Dermis microvascular lymphatic vessel endothelial cell (primary cell): ENCODE results near the gene PGA3. TPM values are rescaled to one million over a fixed set of nuclear protein-coding genes. Genes with fewer than 3 reads are reported as not detected.
"Not testable (repeated sequence)": the region's sequence is repeated elsewhere in the genome, so short reads cannot be mapped to it uniquely, and the experiment has no call there.

Experiments
- DNase-seq, 2 donors: peaks; one replicate each; pipeline versions ENCODE4 v3.0.0 to v3.0.0-alpha.2; 2010; ENCODE audit warnings: low read depth in 2 of 2
- total RNA-seq: library from RNA; depleted of rRNA; stranded (reverse); fragments of >200 nt; gene quantifications from 2 replicates; pipeline ENCODE4 v1.2.1, GENCODE V29; 2014

PGA3 gene
- total RNA-seq, 1 donor from 2014 or later, result not detected

DNA sequence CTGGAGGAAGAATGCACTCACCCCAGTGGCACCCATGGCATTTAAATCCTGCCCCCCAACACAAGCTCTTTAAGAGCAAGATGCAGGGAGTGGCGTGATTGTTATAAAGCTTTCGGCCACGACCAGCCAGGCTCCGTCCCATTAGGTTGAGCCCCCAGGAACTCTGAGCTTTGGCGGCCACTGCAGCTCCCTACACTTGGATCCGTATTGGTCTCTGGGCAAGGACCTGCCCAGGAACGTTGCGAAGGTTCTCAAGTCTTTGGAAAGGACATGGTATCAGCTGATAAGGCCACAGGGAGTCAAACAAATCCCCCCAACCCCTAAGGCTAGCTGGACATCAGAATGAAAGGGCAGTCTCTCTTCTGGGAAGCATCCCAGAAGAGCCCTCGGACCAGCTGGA is 32.7 kb upstream of the PGA3 start:
- DNase-seq, result no peak

- no peak for DNase-seq
Measured at GRCh38 chr11:61171907-61172306, 31.4 kb upstream of the PGA3 start.

GRCh38 chr11:61172356-61172755 is 31.0 kb upstream of the PGA3 start:
- DNase-seq, result no peak

- DNase-seq, result no peak
Measured at GRCh38 chr11:61172888-61173287, 30.4 kb upstream of the PGA3 start.

GRCh38 chr11:61173456-61173855 is 29.9 kb upstream of the PGA3 start:
- no peak for DNase-seq

GRCh38 chr11:61174273-61174672 is 29.0 kb upstream of the PGA3 start:
- no peak for DNase-seq

GRCh38 chr11:61174949-61175348 is 28.4 kb upstream of the PGA3 start:
- no peak for DNase-seq

DNA sequence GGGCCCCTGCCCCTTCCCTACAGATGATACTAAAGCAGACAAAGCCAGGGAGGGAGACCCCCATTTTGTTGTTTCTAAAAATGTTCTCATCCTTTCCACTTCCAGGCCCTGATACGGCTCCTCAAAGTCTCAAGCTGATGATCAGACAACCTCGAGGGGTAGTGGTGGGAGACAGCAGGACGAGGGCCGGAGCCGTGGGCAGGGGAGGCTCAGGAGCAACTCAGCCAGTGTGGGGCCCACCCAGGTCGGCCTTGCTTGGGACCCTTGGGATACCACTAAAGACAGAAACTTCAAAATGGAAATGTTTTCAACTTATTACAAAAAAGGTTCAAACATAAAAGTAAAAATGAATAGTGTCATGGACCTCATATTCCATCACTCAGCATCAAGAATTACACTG is 26.9 kb upstream of the PGA3 start:
- no peak for DNase-seq

DNA sequence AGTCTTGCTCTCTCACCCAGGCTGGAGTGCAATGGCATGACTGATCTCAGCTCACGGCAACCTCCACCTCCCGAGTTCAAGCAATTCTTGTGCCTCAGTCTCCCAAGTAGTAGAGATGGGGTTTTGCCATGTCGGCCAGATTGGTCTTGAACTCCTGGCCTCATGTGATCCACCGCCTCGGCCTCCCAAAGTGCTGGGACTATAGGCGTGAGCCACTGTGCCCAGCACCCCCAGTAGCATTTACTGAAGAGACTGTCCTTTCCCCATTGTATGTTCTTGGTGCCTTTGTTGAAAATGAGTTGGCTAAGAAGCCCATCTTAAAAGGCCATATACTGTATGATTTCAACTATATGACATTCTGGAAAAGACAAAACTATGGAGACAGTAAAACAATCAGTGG is 23.1 kb upstream of the PGA3 start:
- not testable (repeated sequence) for DNase-seq

DNA sequence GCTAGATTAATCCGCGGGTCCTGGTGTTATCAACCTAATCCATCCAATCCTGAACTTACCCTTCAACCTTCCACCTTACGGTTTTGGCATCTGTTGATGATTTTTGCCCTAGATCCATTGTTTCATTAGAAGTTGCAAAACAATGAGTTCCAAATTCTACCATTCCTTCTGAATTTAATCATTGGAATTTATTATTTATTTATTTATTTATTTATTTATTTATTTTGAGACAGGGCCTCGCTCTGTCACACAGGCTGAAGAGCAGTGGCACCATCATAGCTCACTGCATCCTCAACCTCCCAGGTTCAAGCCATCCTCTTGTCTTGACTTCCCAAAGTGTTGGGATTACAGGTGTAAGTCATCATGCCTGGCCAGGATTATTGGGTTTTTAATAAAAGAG is 21.8 kb upstream of the PGA3 start:
- no peak for DNase-seq

- DNase-seq, result no peak
Measured at GRCh38 chr11:61183645-61184044, 19.7 kb upstream of the PGA3 start.

- DNase-seq, result no peak
Measured at GRCh38 chr11:61186504-61186903, 16.8 kb upstream of the PGA3 start.

DNA sequence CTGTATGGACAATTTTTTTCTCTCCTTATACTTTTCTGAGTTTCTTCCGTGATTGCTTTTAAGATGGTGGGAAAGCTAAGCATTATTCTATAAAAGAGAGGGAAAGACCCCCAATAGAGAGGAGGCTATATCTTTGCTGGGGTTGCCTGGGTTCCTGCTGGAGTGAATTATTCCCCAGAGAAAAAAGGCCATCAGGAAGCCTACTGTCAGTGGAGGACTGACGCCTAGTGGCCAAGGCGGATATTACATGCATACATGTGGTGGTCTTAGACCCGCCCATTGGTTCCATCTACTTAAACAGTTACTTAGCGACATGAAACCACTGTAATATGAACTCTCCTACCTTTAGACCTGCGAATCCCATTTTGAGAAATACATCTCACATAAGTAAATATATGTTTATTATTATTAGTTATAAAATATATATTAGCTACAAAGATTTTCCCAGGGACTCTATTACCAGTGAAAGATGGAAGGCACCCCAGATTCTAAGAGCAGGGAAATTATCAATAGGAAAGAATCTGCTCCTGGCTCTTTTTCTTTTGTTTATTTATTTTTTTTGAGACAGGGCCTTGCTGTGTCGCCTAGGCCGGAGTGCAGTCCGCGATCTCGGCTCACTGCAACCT is 15.7 kb upstream of the PGA3 start:
- DNase-seq, result peak; percentile 64 to 84

DNA sequence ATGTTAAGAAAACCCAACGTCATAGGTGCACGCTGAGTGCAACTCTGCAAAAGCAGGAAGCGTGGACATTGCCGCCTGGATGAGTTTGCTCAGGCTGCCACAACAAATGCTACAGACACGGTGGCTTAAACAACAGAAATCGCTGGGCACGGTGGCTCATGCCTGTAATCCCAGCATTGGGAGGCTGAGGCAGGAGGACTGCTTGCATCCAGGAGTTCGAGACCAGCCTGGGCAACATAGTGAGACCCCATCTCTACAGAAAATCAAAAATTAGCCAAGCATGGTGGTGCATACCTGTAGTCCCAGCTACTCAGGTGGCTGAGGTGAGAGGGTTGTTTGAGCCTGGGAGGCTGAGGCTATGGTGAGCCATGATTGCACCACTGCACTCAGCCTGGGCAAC is 13.4 kb upstream of the PGA3 start:
- DNase-seq, result no peak

DNA sequence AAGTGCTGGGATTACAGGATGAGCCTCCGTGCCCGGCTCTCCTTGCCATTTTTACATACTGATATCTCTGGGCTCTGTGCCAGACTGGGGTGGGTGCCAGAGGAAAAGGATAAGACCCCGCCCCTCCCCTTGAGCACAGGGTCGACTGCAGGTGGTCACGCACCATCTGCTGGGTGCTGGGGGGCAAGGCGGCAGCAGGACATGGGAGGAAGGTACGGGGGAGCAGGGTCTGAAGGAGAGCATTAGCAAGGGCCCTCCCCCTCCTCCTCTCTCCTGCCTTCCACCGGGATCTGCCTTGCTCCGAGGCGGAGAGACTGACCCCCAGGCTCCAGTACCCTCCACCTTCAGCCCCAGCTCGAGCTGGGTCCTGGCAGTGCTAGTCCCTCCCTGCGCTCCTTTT is 9.7 kb upstream of the PGA3 start:
- no peak for DNase-seq

GRCh38 chr11:61194169-61194671 is 9.1 kb upstream of the PGA3 start:
- DNase-seq, result no peak

GRCh38 chr11:61194981-61195695 is 8.2 kb upstream of the PGA3 start:
- DNase-seq, result no peak

- no peak for DNase-seq
Measured at GRCh38 chr11:61195719-61196118, 7.6 kb upstream of the PGA3 start.

- no peak for DNase-seq
Measured at GRCh38 chr11:61198361-61198760, 5.0 kb upstream of the PGA3 start.

DNA sequence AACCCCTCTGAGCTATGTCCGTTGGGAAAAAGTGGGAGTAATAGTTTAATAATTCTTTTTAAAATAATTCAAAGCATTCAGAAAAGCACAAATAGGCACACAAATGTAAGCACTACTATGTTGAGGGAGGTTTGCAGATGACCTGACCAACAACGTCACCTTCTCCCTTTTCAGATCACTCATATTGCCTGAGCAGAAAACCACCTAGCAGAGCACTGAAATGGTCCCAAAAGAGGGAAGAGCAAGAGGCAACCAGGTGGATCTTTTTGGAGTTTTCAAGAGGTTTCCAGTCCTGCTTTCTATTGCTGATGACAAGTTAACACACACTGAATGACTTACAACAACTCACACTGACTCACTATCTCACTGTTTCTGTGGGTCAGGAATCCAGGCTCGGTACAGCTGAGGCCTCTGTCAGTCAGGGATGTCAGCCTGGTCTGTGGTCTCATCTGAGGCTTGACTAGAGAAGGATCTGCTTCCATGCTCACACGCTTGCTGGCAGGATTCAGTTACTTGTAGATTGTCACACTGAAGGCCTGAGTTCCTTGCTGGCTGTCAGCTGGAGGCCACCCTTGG is 4.3 kb upstream of the PGA3 start:
- no peak for DNase-seq

- no peak for DNase-seq
Measured at GRCh38 chr11:61201476-61201875, 1.8 kb upstream of the PGA3 start.

GRCh38 chr11:61203873-61204272 is 558 bp downstream of the PGA3 start:
- not testable (repeated sequence) for DNase-seq

DNA sequence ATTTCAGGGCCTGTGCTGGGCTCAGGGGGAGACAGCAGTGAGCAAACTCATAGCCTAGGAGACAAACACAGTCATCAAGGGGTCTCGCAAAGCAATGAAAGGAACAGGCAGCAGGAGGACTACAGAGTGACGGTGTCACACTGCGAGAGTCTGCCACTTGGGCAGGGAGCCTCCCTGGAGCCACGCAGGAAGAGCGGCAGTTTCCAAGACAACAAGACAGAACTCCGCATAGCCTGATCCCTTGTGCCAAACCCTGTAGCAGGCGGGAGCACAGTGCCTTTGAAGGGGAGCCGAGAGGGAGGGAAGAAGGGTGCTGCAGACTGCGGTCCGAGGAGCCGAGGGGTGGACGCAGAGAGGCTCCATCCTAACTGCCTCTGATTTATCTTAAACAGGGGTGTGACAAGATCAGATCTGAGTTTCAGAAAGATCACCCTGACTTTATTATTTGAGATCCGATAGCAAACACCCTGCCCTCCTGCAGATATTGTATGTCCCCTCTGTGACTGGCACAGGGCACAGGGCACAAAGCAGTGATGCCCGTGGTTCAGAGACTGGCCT is 1.3 kb downstream of the PGA3 start:
- not testable (repeated sequence) for DNase-seq
